ENCODE data around the gene SP3. TPM values are rescaled to one million over a fixed set of nuclear protein-coding genes. Genes with fewer than 3 reads are reported as not detected.
"Not testable (repeated sequence)": the region's sequence is repeated elsewhere in the genome, so short reads cannot be mapped to it uniquely, and the experiment has no call there.

Gene SP3
- polyA plus RNA-seq, 2 of the 4 experiments (the other 2 are of a cell fraction) = 40.1 to 83.1 TPM

- TF ChIP-seq EHF (CRISPR knock-in tag; IDR thresholded peaks at IDR 0.05) = no peak
- FAIRE-seq = no peak
- no peak for DNase-seq (ENCODE audit: low read depth in 1 of 2, low spot score in 1 of 2)
- Histone ChIP-seq H3K9me3 (peaks cover 13% of the 10 kb centered on the region), H3K27ac (no peak overlapping the region), H3K4me1 (no peaks in the 10 kb centered on the region), H3K4me2 (no peak overlapping the region), H3K4me3 (no peak overlapping the region)
- POLR2A ChIA-PET = no interaction called here
- ATAC-seq = no peak
- CTCF ChIA-PET = no interaction called here
- WGBS (ENCODE audit: missing lambda C conversion rate) = 88% methylated on average over 2 of the region's 2 CpGs
Observed at GRCh38 chr2:173892341-173892740, 72.8 kb downstream of the SP3 start.

DNA sequence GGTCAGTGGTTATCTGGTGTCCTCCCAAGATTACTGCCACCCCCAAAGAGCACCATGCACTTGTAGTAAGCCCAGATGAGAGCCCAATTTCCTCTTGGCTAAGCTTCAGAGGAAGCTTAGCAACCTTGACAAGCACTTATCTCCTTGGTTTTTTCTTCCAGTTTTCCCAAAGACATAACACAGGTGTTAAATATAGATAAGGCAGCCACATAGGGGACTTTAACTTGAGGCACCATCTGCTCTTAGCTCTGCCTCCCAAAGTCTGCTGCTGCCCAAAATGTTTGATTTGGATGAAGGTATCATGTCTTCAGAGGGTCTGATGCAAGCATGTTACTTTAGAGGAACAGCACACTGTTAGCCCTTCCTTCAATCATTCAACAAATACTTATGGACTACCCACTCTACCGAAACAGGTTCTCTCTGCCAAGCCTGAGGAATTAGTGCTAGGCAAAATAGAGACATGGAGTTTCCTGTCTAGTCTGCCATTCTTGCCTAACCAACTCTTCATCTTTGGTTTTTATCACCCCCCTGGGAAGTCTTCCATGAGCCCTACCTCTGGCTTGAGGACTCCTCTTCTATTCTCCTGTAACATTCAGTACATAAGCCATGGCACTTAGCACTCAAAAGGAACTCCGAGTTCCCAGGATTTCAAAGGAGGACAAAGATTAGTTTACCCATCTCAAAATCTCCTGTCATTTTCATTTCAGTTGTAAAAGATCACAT lies 73.7 kb downstream of the SP3 start:
- no peak overlapping the region for H3K4me2 ChIP-seq
- ChIA-PET CTCF (interaction anchor here (0.5 kb wide), 1 partner anchor 12 kb away, joined by 3 read pairs; no protein-coding TSS in a partner anchor), POLR2A (no interaction called here)
- H3K4me3 ChIP-seq = no peak overlapping the region
- ATAC-seq (no peak), FAIRE-seq (no peak), DNase-seq (ENCODE audit: low read depth in 1 of 2, low spot score in 1 of 2) (no peak)
- no peak overlapping the region for H3K27ac ChIP-seq
- TF ChIP-seq, protein P1, sequence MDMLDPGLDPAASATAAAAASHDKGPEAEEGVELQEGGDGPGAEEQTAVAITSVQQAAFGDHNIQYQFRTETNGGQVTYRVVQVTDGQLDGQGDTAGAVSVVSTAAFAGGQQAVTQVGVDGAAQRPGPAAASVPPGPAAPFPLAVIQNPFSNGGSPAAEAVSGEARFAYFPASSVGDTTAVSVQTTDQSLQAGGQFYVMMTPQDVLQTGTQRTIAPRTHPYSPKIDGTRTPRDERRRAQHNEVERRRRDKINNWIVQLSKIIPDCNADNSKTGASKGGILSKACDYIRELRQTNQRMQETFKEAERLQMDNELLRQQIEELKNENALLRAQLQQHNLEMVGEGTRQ (IDR thresholded peaks at IDR 0.05) = no peak
- TF ChIP-seq POLR2A (IDR thresholded peaks at IDR 0.05; ENCODE audit: low read length) = no peak
- TF ChIP-seq, protein P2, sequence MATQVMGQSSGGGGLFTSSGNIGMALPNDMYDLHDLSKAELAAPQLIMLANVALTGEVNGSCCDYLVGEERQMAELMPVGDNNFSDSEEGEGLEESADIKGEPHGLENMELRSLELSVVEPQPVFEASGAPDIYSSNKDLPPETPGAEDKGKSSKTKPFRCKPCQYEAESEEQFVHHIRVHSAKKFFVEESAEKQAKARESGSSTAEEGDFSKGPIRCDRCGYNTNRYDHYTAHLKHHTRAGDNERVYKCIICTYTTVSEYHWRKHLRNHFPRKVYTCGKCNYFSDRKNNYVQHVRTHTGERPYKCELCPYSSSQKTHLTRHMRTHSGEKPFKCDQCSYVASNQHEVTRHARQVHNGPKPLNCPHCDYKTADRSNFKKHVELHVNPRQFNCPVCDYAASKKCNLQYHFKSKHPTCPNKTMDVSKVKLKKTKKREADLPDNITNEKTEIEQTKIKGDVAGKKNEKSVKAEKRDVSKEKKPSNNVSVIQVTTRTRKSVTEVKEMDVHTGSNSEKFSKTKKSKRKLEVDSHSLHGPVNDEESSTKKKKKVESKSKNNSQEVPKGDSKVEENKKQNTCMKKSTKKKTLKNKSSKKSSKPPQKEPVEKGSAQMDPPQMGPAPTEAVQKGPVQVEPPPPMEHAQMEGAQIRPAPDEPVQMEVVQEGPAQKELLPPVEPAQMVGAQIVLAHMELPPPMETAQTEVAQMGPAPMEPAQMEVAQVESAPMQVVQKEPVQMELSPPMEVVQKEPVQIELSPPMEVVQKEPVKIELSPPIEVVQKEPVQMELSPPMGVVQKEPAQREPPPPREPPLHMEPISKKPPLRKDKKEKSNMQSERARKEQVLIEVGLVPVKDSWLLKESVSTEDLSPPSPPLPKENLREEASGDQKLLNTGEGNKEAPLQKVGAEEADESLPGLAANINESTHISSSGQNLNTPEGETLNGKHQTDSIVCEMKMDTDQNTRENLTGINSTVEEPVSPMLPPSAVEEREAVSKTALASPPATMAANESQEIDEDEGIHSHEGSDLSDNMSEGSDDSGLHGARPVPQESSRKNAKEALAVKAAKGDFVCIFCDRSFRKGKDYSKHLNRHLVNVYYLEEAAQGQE (IDR thresholded peaks at IDR 0.05) = no peak
- TF ChIP-seq RCOR1 (IDR thresholded peaks at IDR 0.05; ENCODE audit: low read depth, low read length) = no peak
- TF ChIP-seq MYC (IDR thresholded peaks at IDR 0.05; ENCODE audit: borderline replicate concordance, low read length) = no peak
- no peak for TF ChIP-seq HOXB13 (CRISPR knock-in tag; IDR thresholded peaks at IDR 0.05; ENCODE audit: low read depth)
- no peak for TF ChIP-seq ESRRA (IDR thresholded peaks at IDR 0.05; ENCODE audit: borderline replicate concordance, low read length)
- TF ChIP-seq NR3C1 (IDR thresholded peaks at IDR 0.05) = no peak
- no peak for TF ChIP-seq TP53 (CRISPR knock-in tag; IDR thresholded peaks at IDR 0.05)
- WGBS (ENCODE audit: missing lambda C conversion rate) = 76% methylated on average over 2 of the region's 2 CpGs
- H3K9me3 ChIP-seq = peaks cover 13% of the 10 kb centered on the region
- H3K4me1 ChIP-seq = no peaks in the 10 kb centered on the region

- H3K4me2 ChIP-seq; CTCF ChIA-PET; H3K4me1 ChIP-seq; FAIRE-seq; DNase-seq (ENCODE audit: low read depth in 1 of 2, low spot score in 1 of 2); H3K4me3 ChIP-seq; H3K27ac ChIP-seq; ATAC-seq; POLR2A ChIA-PET: not testable (repeated sequence)
- 11% methylated on average over 1 of the region's 1 CpG for WGBS (ENCODE audit: missing lambda C conversion rate)
- peaks cover 23% of the 10 kb centered on the region for H3K9me3 ChIP-seq
Observed at GRCh38 chr2:173889464-173889863, 75.7 kb downstream of the SP3 start.

GRCh38 chr2:173886613-173887012 lies 78.6 kb downstream of the SP3 start:
- ChIA-PET POLR2A (no interaction called here), CTCF (no interaction called here)
- FAIRE-seq (no peak), ATAC-seq (no peak), DNase-seq (ENCODE audit: low read depth in 1 of 2, low spot score in 1 of 2) (no peak)
- Histone ChIP-seq H3K9me3 (peaks cover 23% of the 10 kb centered on the region), H3K4me1 (no peaks in the 10 kb centered on the region), H3K4me3 (no peak overlapping the region), H3K27ac (no peak overlapping the region), H3K4me2 (no peak overlapping the region)
- TF ChIP-seq JUNB (IDR thresholded peaks at IDR 0.05) (no peak), FOXS1 (CRISPR knock-in tag; IDR thresholded peaks at IDR 0.05) (no peak), POLR2AphosphoS2 (conservative IDR thresholded peaks at IDR 0.05; ENCODE audit: low read length) (no peak), MAFK (IDR thresholded peaks at IDR 0.05; ENCODE audit: partially characterized antibody) (no peak), RFX5 (IDR thresholded peaks at IDR 0.05) (no peak), EP300 (IDR thresholded peaks at IDR 0.05) (no peak), ESRRA (IDR thresholded peaks at IDR 0.05; ENCODE audit: borderline replicate concordance, low read length) (no peak), HOXA7 (CRISPR knock-in tag; IDR thresholded peaks at IDR 0.05) (no peak), TP53 (CRISPR knock-in tag; IDR thresholded peaks at IDR 0.05) (no peak), NR3C1 (IDR thresholded peaks at IDR 0.05) (no peak), HEYL (CRISPR knock-in tag; IDR thresholded peaks at IDR 0.05) (no peak), HOXB5 (CRISPR knock-in tag; IDR thresholded peaks at IDR 0.05) (no peak), EHMT2 (IDR thresholded peaks at IDR 0.05; ENCODE audit: low read depth) (no peak), MAZ (IDR thresholded peaks at IDR 0.05; ENCODE audit: borderline replicate concordance, low read depth, low read length) (no peak), PHF8 (IDR thresholded peaks at IDR 0.05; ENCODE audit: borderline replicate concordance, low read depth) (no peak), MYC (IDR thresholded peaks at IDR 0.05; ENCODE audit: borderline replicate concordance, low read length) (no peak), CHD4 (IDR thresholded peaks at IDR 0.05; ENCODE audit: borderline replicate concordance) (no peak), ZSCAN20 (CRISPR knock-in tag; IDR thresholded peaks at IDR 0.05) (no peak)
- 44% methylated on average over 3 of the region's 3 CpGs for WGBS (ENCODE audit: missing lambda C conversion rate)
